ENCODE results near the gene SLC8A3.

SLC8A3 gene

DNA sequence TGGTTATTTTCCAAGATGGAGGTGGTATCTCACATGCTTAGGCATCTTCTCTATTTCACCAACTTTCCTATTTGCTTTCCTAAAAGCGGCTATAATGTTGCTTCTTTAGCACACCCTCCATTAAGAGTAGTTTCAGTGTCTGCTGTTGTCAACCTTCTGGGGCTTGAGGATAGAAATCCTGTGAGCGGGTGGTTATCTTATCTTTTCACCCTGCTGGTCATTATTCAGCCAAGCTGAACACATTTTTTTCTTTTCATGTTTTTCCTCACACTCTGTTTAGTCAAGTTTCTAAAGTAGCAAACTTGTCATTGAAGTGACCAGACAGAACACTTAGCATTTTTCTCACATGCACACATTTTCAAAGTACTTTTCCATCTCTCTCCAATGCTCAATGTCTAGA is 104.5 kb downstream of the SLC8A3 start:
- in situ Hi-C loops (cut with MboI; ENCODE audit: low pct_unique_long_range_greater_than_20kb, low sequenced_read_pairs, unreplicated experiment), result no loop called here
- TF ChIP-seq, protein P1, sequence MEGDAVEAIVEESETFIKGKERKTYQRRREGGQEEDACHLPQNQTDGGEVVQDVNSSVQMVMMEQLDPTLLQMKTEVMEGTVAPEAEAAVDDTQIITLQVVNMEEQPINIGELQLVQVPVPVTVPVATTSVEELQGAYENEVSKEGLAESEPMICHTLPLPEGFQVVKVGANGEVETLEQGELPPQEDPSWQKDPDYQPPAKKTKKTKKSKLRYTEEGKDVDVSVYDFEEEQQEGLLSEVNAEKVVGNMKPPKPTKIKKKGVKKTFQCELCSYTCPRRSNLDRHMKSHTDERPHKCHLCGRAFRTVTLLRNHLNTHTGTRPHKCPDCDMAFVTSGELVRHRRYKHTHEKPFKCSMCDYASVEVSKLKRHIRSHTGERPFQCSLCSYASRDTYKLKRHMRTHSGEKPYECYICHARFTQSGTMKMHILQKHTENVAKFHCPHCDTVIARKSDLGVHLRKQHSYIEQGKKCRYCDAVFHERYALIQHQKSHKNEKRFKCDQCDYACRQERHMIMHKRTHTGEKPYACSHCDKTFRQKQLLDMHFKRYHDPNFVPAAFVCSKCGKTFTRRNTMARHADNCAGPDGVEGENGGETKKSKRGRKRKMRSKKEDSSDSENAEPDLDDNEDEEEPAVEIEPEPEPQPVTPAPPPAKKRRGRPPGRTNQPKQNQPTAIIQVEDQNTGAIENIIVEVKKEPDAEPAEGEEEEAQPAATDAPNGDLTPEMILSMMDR (IDR thresholded peaks at IDR 0.05; ENCODE audit: extremely low read depth, insufficient read depth, missing control alignments), result no peak
- no peak for DNase-seq (ENCODE audit: low spot score)

DNA sequence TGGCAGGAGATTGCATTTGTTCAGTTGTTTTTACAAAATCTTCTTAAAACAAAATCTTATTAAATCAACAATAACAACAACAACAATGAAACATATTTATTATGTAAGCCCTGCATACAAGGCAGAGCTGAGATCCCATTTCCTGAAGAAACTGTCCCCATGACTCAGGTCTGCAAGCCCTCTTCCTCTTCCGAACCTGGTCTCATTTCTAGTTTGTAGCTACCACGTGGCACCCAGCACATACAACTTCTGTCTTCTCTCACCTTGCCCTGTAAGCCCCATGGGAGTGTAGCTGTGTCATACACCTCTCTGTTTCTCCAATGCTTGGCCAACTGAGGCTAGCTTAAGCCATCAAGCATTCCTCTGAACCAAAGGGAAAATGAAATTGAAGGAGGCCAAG is 106.4 kb downstream of the SLC8A3 start:
- TF ChIP-seq, protein P1 (IDR thresholded peaks at IDR 0.05; ENCODE audit: extremely low read depth, insufficient read depth, missing control alignments), result no peak
- in situ Hi-C loops (cut with MboI; ENCODE audit: low pct_unique_long_range_greater_than_20kb, low sequenced_read_pairs, unreplicated experiment), result no loop called here
- DNase-seq (ENCODE audit: low spot score), result no peak

DNA sequence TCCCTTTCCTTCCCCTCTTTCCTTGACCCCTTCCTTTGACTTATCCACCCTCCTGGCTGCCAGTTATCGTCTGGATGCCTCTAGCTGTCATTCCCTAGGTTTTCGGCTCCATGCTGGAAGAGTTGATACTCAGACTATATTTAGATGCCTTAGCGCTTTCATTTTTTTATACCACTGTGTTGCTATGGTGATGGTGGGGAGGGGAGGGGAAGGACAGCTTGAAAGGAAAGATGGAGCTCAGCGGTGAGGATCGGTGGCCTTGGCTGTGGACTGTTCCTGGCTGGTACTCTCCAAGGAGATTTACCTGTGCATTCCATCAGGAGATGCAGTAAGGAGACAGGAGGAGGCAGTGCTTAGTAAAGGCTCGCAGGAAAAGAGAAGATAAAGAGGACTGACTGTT is 108.7 kb downstream of the SLC8A3 start:
- TF ChIP-seq, protein P1 (IDR thresholded peaks at IDR 0.05; ENCODE audit: extremely low read depth, insufficient read depth, missing control alignments), result no peak
- DNase-seq (ENCODE audit: low spot score), result no peak
- in situ Hi-C loops (cut with MboI; ENCODE audit: low pct_unique_long_range_greater_than_20kb, low sequenced_read_pairs, unreplicated experiment), result no loop called here

DNA sequence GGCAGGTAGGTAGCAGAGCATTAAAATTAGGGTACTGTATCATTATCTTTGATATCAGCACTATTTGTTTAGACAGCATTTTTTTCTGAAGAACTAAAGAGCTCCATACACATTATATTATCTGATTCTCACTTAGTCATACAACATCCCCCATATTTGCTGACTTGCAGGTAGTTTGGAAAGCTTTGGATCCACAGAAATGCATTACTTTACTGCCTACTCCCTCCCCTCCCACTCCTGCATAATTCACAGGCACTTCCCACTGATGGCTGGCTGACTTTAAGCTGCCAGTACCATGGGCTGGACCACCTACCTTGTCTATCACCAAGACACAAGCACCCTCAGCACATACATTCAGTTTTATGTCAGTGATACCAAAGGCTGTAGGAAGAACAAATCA is 110.4 kb downstream of the SLC8A3 start:
- TF ChIP-seq, protein P1 (IDR thresholded peaks at IDR 0.05; ENCODE audit: extremely low read depth, insufficient read depth, missing control alignments), result no peak
- no peak for DNase-seq (ENCODE audit: low spot score)
- in situ Hi-C loops (cut with MboI; ENCODE audit: low pct_unique_long_range_greater_than_20kb, low sequenced_read_pairs, unreplicated experiment), result no loop called here

DNA sequence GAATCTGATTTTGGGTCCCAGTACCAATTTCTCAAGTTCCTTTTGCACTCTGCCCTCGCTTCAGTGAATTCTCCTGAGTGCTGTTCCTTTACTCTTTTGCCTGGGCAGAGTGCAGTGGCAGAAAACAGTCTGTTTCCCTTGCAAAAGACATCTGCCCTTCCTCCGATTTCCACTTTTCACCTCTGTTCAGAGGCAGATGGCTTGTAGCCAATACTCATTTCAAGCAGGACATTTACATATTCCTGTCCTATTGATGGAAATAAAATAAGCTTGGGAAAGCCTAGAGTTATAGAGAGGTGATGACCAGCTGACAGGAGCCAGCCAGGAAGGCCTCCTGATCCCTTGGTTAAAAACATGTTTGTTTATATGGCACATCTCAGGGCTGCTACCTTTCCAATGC is 111.0 kb downstream of the SLC8A3 start:
- in situ Hi-C loops (cut with MboI; ENCODE audit: low pct_unique_long_range_greater_than_20kb, low sequenced_read_pairs, unreplicated experiment), result no loop called here
- DNase-seq (ENCODE audit: low spot score), result no peak
- TF ChIP-seq, protein P1 (IDR thresholded peaks at IDR 0.05; ENCODE audit: extremely low read depth, insufficient read depth, missing control alignments), result no peak

DNA sequence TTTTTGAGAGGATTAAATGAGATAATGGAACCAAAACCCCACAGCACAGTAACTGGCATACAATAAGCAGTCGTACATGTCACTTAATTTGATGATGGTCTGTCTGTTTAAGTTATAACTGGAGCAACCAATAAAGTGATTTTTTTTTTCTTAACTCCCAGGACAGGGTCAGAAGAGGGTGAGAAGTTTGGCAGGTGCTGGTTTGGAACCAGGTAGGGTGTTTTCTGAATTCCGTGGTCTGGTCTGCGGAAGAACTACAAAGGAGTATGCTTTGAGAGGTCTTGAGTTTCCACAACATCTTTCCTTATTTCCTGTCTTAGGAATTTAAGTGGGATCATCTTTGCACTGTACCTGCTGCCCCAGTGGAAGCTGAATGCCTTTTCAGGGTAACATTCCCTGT is 111.7 kb downstream of the SLC8A3 start:
- TF ChIP-seq, protein P1 (IDR thresholded peaks at IDR 0.05; ENCODE audit: extremely low read depth, insufficient read depth, missing control alignments), result no peak
- in situ Hi-C loops (cut with MboI; ENCODE audit: low pct_unique_long_range_greater_than_20kb, low sequenced_read_pairs, unreplicated experiment), result no loop called here

More for the DNA sequence above, 111.7 kb downstream of the SLC8A3 start:
- no peak for DNase-seq (ENCODE audit: low spot score)

Data from GM13977 (cell line).